M059J (cell line): Measurements from ENCODE around the gene TPGS1. TPM values are rescaled to one million over a fixed set of nuclear protein-coding genes. Genes with fewer than 3 reads are reported as not detected.
"Not testable (repeated sequence)": the region's sequence is repeated elsewhere in the genome, so short reads cannot be mapped to it uniquely, and the experiment has no call there.

Experiments
- DNase-seq: peaks from one replicate; pipeline ENCODE4 v3.0.0-alpha.2; 2012; ENCODE audit warnings: low read depth
- total RNA-seq: library from RNA; depleted of rRNA; stranded (reverse); fragments of >200 nt; shearing (Covaris generic); gene quantifications from 2 replicates; pipeline ENCODE4 v1.2.3, GENCODE V29; 2014

The TPGS1 gene
- total RNA-seq, 1 experiment from 2014 or later = 43.9 TPM

DNA sequence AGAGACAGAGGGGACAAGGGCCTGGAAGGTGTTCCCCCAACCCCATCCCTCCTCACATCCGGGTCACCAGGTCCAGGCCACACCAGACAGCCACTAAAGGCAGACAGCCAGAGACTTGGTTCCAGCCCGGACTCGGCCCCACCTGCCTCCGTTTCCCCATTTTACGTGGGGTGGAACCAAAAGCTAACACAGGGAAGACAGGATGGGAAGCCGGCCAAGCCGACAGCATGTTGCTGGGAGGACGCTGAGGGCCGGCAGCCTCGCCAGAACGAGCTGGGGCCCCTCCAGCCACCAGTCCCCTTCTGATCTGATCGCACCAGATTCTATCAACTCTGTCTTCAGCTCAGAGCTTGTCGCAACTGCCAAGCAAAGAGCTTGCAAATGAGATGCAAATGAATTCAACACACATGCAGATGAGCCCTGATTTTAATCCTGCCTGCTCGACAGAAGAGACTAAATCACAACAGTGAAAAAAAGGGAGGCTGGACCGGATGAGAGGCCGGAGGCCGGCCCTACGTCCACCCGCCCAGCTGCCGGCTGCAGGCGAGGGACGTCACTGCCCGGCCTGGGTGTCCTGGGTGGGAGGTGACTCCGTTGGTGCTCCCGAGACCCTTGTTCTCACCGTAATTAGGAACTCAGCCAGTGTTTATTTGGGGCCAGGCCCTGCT, 28.9 kb upstream of the TPGS1 start:
- DNase-seq = no peak

- no peak for DNase-seq
These were observed 28.3 kb upstream of the TPGS1 start for GRCh38 chr19:478976-479375.

GRCh38 chr19:480016-480855, 27.1 kb upstream of the TPGS1 start:
- peak; percentile 36 for DNase-seq

DNA sequence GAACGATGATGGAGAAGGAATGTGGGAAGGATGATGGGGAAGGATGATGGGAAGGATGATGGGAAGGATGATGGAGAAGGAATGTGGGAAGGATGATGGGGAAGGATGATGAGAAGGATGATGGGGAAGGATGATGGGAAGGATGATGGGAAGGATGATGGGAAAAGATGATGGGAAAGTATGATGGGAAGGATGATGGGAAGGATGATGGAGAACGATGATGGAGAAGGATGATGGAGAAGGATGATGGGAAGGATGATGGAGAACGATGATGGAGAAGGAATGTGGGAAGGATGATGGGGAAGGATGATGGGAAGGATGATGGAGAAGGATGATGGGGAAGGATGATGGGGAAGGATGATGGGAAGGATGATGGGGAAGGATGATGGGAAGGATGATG, 26.2 kb upstream of the TPGS1 start:
- DNase-seq = not testable (repeated sequence)

- no peak for DNase-seq
These were observed 24.9 kb upstream of the TPGS1 start for GRCh38 chr19:482186-483041.

- DNase-seq = no peak
These were observed 23.8 kb upstream of the TPGS1 start for GRCh38 chr19:483332-484072.

- no peak for DNase-seq
These were observed 22.8 kb upstream of the TPGS1 start for GRCh38 chr19:484494-484893.

- no peak for DNase-seq
These were observed 22.2 kb upstream of the TPGS1 start for GRCh38 chr19:485077-485476.

DNA sequence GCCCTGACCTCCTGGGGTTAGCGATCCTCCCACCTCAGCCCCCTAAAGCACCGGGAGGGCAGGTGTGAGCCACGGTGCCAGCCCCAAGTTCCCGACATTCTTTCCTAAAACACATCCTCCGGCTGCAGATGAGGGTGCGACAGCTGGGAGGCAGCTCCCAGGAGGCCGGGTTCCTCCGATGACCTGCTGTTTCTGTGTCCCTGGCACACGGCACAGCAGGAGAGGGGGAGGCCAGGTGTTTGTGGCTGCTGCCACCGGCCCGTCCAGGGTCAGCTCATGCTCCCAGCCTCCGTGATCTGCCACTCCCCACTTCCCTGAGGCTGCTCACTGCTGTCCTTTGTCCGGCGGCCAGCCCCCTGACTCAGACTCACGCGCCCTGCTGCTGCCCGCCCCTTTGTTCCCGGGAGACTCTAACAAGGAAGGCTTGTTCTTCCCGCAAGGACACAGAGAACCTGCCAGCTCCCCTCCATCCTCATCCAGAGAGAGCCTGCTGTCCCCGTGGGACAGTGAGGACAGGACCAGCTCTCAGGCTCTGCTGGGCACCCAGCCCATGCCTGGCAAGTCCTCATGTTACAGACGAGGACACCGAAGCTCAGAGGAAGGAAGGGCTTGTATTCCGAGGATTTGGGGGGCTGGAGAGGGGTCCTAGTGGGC, 21.6 kb upstream of the TPGS1 start:
- DNase-seq = peak; percentile 64

DNA sequence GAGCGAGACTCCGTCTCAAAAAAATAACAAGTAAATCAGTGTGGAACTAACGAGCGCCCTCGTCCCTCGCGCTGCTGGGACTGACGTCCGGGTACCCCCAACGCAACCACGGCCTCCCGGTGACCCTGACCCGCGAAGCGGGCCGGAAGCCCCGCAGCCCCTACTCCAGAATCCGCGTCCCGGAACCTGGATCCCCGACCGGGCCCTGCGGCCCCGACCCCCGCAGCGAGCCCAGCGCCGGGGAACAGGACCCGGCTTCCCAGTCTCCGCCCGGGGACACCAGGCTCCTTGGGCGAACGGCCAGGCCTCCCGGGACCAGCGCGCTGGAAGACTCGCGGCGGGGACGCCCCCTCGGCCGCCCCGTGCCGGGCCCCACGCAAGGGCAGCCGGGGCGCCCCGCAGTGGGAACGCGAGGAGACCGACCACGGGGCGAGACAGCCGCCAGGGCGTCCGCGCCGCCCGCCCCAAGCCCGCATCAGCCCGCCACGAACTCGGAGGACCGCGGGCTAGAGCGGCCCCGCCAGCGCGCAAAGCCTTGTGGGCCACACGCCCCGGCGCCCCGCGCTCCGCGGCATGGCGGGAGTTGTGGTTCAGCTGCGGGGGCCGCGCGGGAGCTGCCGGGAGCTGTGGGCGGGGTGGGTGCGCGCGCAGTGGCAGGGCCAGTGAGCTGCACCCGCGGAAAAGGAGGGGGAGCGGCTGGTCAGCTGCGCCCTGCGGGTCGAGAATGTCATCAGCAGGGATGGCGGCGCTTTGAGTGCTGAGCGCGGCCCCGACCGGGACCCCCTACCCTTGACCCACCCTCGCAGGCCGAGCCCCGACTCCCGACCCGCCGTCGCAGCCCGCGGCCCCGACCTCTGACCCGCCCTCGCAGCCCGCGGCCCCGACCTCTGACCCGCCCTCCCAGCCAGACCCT, 18.5 kb upstream of the TPGS1 start:
- peak; percentile 92 for DNase-seq

- no peak for DNase-seq
These were observed 17.7 kb upstream of the TPGS1 start for GRCh38 chr19:489418-490196.

- no peak for DNase-seq
These were observed 16.1 kb upstream of the TPGS1 start for GRCh38 chr19:491146-491741.

- DNase-seq = no peak
These were observed 15.2 kb upstream of the TPGS1 start for GRCh38 chr19:492091-492531.

- no peak for DNase-seq
These were observed 13.7 kb upstream of the TPGS1 start for GRCh38 chr19:493391-494170.

GRCh38 chr19:494171-495080, 12.9 kb upstream of the TPGS1 start:
- DNase-seq = no peak

DNA sequence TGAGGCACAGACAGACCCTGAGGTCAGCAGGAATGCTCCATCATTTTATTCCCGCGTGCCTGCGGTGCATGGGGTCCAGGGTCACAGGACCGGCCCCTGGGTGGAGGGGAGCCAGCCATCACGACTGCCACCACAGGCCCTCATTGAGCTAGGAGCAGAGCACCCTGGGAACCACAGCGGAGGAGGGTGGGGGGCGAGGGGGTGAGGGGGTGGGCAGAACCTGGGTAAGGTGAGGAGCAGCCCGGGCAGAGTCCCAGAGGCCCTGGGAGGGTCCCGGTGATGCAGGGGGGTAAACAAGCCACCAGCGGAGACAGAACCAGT, 12.3 kb upstream of the TPGS1 start:
- DNase-seq = no peak
